GM19455 (cell line): ENCODE results near the gene SPSB3.

Experiments used
- ATAC-seq: cut with Tn5 transposase; IDR thresholded peaks from one replicate; pipeline ENCODE4 v1.9.1; 2021; ENCODE audit not compliant: unreplicated experiment

The SPSB3 gene

DNA sequence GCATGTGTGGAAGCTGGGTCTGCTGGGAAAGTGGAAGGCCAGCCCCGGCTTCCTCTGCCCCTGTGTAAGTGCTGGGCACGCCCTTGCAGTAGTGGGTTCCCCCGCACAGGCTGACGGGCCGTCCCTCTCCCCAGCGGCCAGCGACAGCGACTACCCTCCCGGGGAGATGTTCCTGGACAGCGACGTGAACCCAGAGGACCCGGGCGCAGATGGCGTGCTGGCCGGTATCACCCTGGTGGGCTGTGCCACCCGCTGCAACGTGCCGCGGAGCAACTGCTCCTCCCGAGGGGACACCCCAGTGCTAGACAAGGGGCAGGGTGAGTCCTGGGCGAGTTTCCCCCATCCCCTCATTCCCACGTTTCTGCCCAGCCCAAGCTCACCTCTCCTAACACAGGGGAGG is 16.5 kb downstream of the SPSB3 start:
- no peak for ATAC-seq

- no peak for ATAC-seq
Measured at GRCh38 chr16:1764971-1765370, 17.4 kb downstream of the SPSB3 start.

DNA sequence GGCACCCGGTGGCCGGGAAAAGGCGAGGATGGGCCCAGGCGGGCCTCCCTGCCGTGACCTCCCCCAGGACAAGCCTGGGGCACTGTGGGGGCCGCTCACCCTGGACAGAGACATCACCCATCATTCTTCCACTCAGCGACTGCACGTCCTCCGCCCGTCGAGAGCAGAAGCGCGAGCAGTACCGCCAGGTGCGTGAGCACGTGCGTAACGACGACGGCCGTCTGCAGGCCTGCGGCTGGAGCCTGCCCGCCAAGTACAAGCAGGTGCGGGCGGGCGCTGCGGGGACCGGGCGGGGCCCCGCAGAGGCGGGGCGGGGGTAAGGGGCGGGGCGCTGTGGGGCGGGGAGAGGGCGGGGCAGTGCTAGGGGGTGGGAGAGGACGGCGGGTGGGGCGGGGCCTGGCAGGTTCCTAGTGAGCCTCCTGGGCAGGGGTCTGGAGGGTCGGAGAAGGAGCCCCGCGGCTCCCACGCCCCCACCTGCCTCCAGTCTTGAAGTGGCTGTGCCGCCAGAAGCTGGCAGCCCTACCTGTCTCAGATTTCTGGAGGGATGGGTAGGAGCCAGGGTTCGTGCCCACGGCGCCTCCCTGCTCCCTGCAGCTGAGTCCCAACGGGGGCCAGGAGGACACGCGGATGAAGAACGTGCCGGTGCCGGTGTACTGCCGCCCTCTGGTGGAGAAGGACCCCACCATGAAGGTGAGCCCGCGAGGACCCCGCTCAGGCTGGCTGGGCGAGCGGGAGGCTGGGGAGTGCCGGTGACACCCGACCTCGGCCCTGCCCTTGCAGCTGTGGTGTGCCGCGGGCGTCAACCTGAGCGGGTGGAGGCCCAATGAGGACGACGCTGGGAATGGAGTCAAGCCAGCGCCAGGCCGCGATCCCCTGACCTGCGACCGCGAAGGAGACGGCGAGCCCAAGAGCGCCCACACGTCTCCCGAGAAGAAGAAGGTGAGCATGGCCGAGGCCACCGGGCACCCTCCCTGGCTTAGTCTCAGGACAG is 18.6 kb downstream of the SPSB3 start:
- no peak for ATAC-seq

DNA sequence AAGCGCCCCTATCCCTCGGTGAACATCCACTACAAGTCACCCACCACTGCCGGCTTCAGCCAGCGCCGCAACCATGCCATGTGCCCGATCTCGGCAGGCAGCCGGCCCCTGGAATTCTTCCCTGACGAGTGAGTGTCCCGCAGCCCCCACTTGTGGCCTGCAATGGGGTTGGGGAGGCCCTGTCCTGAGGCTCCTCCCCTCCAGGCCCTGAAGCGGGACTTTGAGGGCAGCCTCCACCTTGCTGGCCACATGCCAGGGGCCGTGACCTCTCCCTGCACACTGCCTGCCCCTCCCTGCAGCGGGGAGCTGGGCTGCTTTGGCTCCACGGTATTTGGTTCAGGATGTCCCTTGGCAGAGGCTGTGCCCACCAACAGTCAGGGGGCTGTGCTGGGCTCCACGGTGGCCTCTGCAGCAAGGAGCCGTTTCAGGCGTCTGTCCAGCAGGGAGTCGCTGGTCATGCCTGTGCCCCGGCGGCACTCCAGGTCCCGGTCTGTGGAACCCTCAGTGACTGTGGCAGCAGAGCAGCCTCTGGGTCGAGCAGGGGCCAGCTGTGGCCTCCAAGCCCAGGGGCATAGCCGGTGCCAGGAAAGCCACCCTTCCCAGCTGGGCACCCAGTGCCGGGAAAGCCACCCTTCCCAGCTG is 19.4 kb downstream of the SPSB3 start:
- no peak for ATAC-seq

GRCh38 chr16:1762196-1762878 is 20.0 kb downstream of the SPSB3 start:
- ATAC-seq: no peak

- ATAC-seq: no peak
Measured at GRCh38 chr16:1761751-1762150, 20.6 kb downstream of the SPSB3 start.

DNA sequence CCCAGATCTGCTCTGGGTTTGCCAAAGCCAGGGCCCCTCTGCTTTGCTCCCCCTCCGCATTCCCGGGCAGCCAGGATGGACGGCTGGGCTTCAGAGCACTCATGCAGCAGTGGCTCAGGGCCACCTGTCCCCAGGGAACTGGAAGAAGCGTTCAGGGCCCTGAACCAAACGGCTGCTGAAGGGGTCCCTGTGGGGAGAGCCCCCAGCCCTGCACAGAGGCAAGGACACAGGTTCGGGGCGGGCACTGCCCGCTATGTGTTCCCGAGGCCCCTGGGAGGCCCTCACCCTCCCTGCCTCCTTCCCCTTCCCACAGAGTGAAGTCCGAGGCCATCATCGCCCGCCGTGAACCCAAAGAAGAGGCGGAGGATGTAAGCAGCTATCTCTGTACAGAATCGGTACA is 21.5 kb downstream of the SPSB3 start:
- ATAC-seq: no peak

DNA sequence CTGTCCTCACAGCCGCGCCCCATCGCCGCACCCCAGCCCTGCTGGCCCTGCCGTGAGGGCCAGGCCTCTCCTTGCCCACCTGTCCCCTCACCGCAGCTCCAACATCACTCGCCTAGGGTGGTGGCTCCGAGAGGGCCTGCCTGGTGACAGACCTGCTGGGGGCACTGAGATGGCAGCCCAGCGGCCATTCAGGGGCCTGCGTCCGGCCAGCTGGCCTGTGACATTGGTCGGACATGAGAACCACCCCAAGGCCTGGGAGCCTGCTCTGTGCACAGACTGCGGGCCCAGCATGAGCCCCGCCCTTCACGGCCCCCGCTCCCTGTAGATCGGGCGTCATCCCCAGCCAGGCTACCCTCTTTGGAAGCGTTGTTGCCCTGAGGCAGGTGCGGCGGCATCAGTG is 22.9 kb downstream of the SPSB3 start:
- no peak for ATAC-seq

DNA sequence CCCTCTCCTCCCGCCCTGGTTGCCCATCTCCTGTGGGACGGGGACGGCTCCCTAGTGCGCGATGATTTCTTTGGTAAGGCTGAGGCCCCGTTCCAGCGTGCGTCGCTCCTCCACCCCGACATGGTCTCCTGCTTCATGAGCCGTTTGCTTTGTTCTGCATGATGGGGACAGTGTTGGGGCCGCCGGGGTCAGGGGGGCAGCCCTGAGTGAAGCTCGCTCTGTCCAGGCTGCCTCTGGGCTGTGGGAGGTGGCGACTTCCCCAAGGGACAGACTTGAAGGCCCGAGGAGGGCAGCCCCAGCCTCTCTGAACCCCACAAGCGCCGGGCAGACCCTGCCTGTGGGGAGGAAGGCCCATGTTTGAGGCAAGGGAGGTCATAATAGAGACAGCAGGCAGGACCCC is 23.4 kb downstream of the SPSB3 start:
- ATAC-seq: no peak

GRCh38 chr16:1757714-1758461 is 24.5 kb downstream of the SPSB3 start:
- no peak for ATAC-seq

DNA sequence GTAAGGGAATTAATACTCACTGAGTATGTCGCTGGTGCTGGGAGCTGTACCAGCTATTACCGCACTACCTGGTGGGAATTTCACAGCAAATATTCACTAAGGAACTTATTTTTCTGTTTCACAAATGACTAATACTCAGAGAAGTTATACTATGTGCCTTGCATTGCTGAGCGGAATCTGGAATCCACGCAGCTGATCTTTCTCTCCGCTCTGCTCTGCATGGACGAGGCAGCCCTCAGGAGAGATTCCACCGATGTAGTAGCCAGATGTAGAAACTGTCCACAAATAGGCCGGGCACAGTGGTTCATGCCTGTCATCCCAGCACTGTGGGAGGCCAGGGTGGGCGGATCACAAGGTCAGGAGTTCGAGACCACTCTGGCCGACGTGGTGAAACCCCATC is 28.2 kb downstream of the SPSB3 start:
- ATAC-seq: no peak

DNA sequence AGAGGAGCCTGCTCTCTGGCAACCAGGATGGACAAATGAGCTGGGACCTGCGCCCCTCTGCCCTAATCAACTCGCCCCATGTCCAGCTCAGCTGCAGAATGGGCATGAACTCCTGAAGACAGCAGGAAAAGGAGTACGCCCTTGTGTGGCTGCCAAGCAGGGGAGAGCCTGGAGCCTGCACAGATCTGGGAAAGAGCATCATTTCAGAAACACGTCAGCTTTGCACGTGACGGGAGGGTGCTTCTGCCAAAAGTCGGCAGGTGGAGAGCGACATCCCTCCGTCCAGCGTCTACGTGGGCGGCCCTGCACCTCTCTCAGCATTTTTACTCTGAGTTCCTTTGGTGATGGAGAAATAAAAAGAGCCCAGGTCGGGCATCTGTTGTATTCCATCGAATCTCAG is 29.5 kb downstream of the SPSB3 start:
- ATAC-seq: no peak

GRCh38 chr16:1751946-1752345 is 30.4 kb downstream of the SPSB3 start:
- ATAC-seq: no peak

GRCh38 chr16:1749152-1750117 is 32.9 kb downstream of the SPSB3 start:
- ATAC-seq: no peak

DNA sequence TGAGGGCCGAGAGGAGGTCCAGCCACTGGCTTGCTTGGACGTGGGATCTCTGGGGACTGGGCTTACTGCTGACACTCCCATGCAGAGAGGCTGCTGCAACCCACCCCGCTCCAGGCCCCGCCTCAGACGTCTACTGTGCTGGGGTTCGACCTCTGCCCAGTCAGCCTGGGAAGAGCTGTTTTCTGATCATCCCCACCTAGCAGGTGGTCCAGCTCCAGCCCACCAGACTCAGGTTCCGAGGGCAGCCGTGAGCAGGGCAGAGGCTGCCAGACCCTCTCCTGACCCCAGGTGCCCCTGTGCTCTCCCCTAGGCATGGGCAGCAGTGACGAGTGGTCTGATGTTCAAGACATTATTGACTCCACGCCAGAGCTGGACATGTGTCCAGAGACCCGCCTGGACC is 34.4 kb downstream of the SPSB3 start:
- ATAC-seq: no peak

DNA sequence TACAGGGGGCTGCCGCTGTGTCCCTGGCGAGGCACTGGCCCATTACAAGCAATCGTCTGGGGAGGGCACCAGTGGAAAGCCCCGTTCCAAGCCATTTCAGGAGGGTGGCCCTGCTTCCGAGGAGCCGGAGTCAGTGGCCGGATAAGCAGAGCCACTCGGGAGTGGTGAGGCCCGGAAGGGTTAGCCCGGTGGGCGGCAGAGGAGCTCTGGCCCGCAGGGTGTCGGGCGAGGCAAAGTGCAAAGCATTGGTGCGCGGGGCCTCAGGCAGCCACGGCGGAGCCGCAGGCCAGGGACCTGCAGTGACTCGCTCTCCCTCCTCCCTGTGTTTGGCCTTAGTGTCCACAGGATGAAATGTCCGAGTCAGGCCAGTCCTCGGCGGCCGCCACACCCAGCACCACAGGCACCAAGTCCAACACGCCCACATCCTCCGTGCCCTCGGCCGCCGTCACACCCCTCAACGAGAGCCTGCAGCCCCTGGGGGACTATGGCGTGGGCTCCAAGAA is 35.6 kb downstream of the SPSB3 start:
- ATAC-seq: no peak

DNA sequence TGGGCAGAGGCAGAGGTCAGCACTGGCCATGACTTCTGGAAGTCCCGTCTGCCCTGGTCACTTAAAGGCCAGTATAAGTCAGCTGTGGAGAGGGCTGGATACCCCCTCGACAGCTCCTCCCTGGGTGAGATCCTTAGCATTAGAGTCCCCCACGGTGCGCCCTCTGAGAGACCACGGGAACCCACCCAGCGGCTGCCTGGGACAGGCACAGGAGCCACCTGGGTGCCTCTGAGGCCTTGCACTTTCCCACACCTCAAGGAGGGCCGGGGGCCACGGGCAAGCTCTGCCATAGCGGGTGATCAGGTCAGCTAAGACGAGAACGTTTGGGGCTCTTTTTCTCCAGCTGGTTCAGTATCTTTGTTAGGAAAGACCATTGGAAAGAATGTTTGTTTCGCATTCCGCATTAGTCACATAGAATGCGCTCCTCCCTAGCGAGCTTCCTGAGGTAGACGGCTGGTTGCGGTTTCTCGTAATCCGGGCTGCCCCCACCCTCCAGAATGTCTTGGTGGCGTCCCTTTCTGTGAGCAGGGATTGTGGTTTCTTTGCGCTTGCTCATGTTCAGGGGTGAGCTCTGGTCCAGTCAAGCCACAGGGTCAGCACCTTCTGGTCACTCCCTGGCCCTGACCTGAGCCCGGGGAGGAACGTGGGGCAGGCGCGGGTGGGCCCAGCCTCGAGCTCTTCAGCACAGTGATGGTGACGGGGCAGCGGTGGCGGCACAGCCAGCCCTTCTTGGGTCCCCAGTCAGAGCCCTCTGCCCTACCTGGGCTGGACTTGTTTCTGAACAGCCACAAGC is 36.3 kb downstream of the SPSB3 start:
- no peak for ATAC-seq

- no peak for ATAC-seq
Measured at GRCh38 chr16:1745181-1745899, 37.0 kb downstream of the SPSB3 start.
